Measurements from ENCODE around the gene TMPRSS15. TPM values are rescaled to one million over a fixed set of nuclear protein-coding genes. Genes with fewer than 3 reads are reported as not detected.

TMPRSS15 gene
- total RNA-seq, 1 experiment from 2014 or later, result not detected

GRCh38 chr21:18252680-18253079, 150.9 kb downstream of the TMPRSS15 start:
- Histone ChIP-seq H3K9ac (ENCODE audit: low read length) (no peak overlapping the region), H3K36me3 (ENCODE audit: control insufficient read depth in 1 of 2, insufficient read depth in 2 of 2, low read length in 2 of 2) (no peaks in the 10 kb centered on the region), H3K27ac (ENCODE audit: low read depth, low read length) (no peak overlapping the region), H3K27me3 (ENCODE audit: insufficient read depth, low read length) (no peaks in the 10 kb centered on the region), H4K20me1 (ENCODE audit: insufficient read depth) (no peaks in the 10 kb centered on the region), H3K9me3 (ENCODE audit: control insufficient read depth in 1 of 2, insufficient read depth in 1 of 2, low read depth in 1 of 2, low read length in 2 of 2) (peaks cover 12 to 27% of the 10 kb centered on the region in 2 experiments; a peak in 3 of 4 replicates), H3K9me2 (ENCODE audit: insufficient read depth) (no peaks in the 10 kb centered on the region), H3K4me1 (ENCODE audit: control insufficient read depth in 1 of 2, insufficient read depth in 2 of 2, low read length in 2 of 2) (no peaks in the 10 kb centered on the region), H2AFZ (ENCODE audit: low read depth, low read length, poor library complexity, severe bottlenecking) (no peak overlapping the region), H3K4me2 (ENCODE audit: low read length) (no peak overlapping the region), H3K79me2 (ENCODE audit: insufficient read depth, low read length) (no peaks in the 10 kb centered on the region), H3K4me3 (replicated peaks in 1 of 2; ENCODE audit: low read depth in 1 of 2, low read length in 2 of 2) (no peak overlapping the region)
- ATAC-seq, result no peak
- TF ChIP-seq POLR2A (IDR thresholded peaks at IDR 0.05; ENCODE audit: borderline replicate concordance, extremely low read depth, insufficient read depth, insufficient read length) (no peak), RAD21 (IDR thresholded peaks at IDR 0.05; ENCODE audit: low read depth) (no peak), SIN3A (IDR thresholded peaks at IDR 0.05; ENCODE audit: low read depth) (no peak), ZFX (IDR thresholded peaks at IDR 0.05) (no peak), CTCF (IDR thresholded peaks at IDR 0.05 in 2 of 3, conservative IDR thresholded peaks at IDR 0.05 in 1 of 3; ENCODE audit: borderline replicate concordance in 1 of 3, insufficient read depth in 1 of 3, low read depth in 2 of 3, low read length in 2 of 3) (no peak), REST (IDR thresholded peaks at IDR 0.05; ENCODE audit: low read depth) (no peak), POLR2AphosphoS5 (IDR thresholded peaks at IDR 0.05; ENCODE audit: low read depth, low read length) (no peak), ATF3 (IDR thresholded peaks at IDR 0.05) (no peak), FOSL1 (IDR thresholded peaks at IDR 0.05; ENCODE audit: low read depth) (no peak), CBX3 (IDR thresholded peaks at IDR 0.05; ENCODE audit: low read depth) (no peak), JUND (IDR thresholded peaks at IDR 0.05) (no peak), MAX (IDR thresholded peaks at IDR 0.05) (no peak)
- CTCF ChIA-PET, result no interaction called here
- RAD21 ChIA-PET (ENCODE audit: low non-redundant PET in 1 of 2, low total read pairs in 2 of 2, uncharacterized antibody in 2 of 2, unreplicated experiment in 2 of 2), result no interaction called here
- POLR2A ChIA-PET, result no interaction called here
- DNase-seq (ENCODE audit: low read depth, low spot score), result no peak
- intact Hi-C loops (cut with micrococcal nuclease), result no loop called here
- BruUV-seq (replicated peaks), result no TSS peak

Data from HCT116 (cell line).